Neural cell (in vitro differentiated cells): ENCODE data around the gene CBY1. TPM values are rescaled to one million over a fixed set of nuclear protein-coding genes. Genes with fewer than 3 reads are reported as not detected.
"Not testable (repeated sequence)": the region's sequence is repeated elsewhere in the genome, so short reads cannot be mapped to it uniquely, and the experiment has no call there.

ENCODE experiments used
- H2AFZ ChIP-seq: fragments of 200-600, 300-800 bp; sonication (generic), shearing (Covaris generic); 2 replicates; pipeline ENCODE4 v1.6.0; 2014; ENCODE audit warnings: low read depth, mild to moderate bottlenecking, antibody characterized with exemption, low read length, moderate library complexity
- H3F3A ChIP-seq: fragments of 200-600 bp; shearing (Covaris generic); 2 replicates; pipeline ENCODE4 v1.6.1; 2016; ENCODE audit warnings: mild to moderate bottlenecking, moderate library complexity, mixed read lengths, antibody characterized with exemption, low read length; ENCODE audit not compliant: insufficient read depth, poor library complexity, severe bottlenecking
- H3K27ac ChIP-seq: fragments of 200-600, 300-800 bp; sonication (generic), shearing (Covaris generic); 2 replicates; pipeline ENCODE4 v1.5.1; 2014; ENCODE audit warnings: mild to moderate bottlenecking, low read length, moderate library complexity
- H3K27me3 ChIP-seq: fragments of 300-800, 200-600 bp; sonication (generic), shearing (Covaris generic); 2 replicates; pipeline ENCODE4 v1.6.0; 2014; ENCODE audit warnings: mild to moderate bottlenecking, low read depth, low read length, moderate library complexity; ENCODE audit not compliant: insufficient read depth
- H3K36me3 ChIP-seq: fragments of 300-800, 200-600 bp; sonication (generic), shearing (Covaris generic); 2 replicates; pipeline ENCODE4 v1.5.1; 2014; ENCODE audit warnings: mild to moderate bottlenecking, antibody characterized with exemption, low read length, moderate library complexity; ENCODE audit not compliant: insufficient read depth
- H3K4me2 ChIP-seq: fragments of 300-800, 200-600 bp; sonication (generic), shearing (Covaris generic); 2 replicates; pipeline ENCODE4 v1.6.0; 2014; ENCODE audit warnings: mild to moderate bottlenecking, low read length
- H3K4me3 ChIP-seq: fragments of 300-800, 200-600 bp; sonication (generic), shearing (Covaris generic); 2 replicates; pipeline ENCODE4 v1.5.1; 2014; ENCODE audit warnings: mild to moderate bottlenecking, low read length, moderate library complexity
- H3K79me2 ChIP-seq: fragments of 200-600 bp; shearing (Covaris generic); replicated peaks from 2 replicates; pipeline ENCODE4 v1.6.0; 2014; ENCODE audit warnings: mild to moderate bottlenecking, low read length, moderate library complexity; ENCODE audit not compliant: insufficient read depth
- H3K9ac ChIP-seq: fragments of 300-800, 200-600 bp; sonication (generic), shearing (Covaris generic); 2 replicates; pipeline ENCODE4 v1.6.1; 2016; ENCODE audit warnings: mild to moderate bottlenecking, low read length, mixed read lengths
- H3K9me2 ChIP-seq: fragments of 200-600 bp; shearing (Covaris generic); 2 replicates; pipeline ENCODE4 v1.6.1; 2016; ENCODE audit warnings: mild to moderate bottlenecking, low read length, mixed read lengths; ENCODE audit not compliant: insufficient read depth
- H3K9me3 ChIP-seq: fragments of 200-600, 300-800 bp; sonication (generic), shearing (Covaris generic); 2 replicates; pipeline ENCODE4 v1.6.1; 2016; ENCODE audit warnings: mild to moderate bottlenecking, mixed run types, low read length, moderate library complexity, mixed read lengths
- H4K20me1 ChIP-seq: fragments of 200-600 bp; shearing (Covaris generic); 2 replicates; pipeline ENCODE4 v1.6.1; 2016; ENCODE audit warnings: mild to moderate bottlenecking, mixed run types; ENCODE audit not compliant: insufficient read depth
- CTCF ChIP-seq: fragments of 450-650 bp; IDR thresholded peaks from 2 replicates; pipeline ENCODE4 v1.5.1; 2014; ENCODE audit warnings: antibody characterized with exemption, mild to moderate bottlenecking, moderate library complexity; ENCODE audit not compliant: poor library complexity, severe bottlenecking
- EP300 ChIP-seq: fragments of 450-650 bp; conservative IDR thresholded peaks from 2 replicates; pipeline ENCODE4 v1.6.1; 2014; ENCODE audit warnings: antibody characterized with exemption, mild to moderate bottlenecking, moderate library complexity; ENCODE audit not compliant: poor library complexity, severe bottlenecking
- EZH2 ChIP-seq: fragments of 200-600, 300-800 bp; shearing (Covaris generic), sonication (generic); IDR thresholded peaks from 2 replicates; pipeline ENCODE4 v1.6.1; 2014; ENCODE audit warnings: antibody characterized with exemption, low read length, borderline replicate concordance, mild to moderate bottlenecking; ENCODE audit not compliant: insufficient read depth, poor library complexity, severe bottlenecking
- MXI1 ChIP-seq: fragments of 450-650 bp; conservative IDR thresholded peaks from 2 replicates; pipeline ENCODE4 v1.6.1; 2014; ENCODE audit warnings: antibody characterized with exemption, mild to moderate bottlenecking; ENCODE audit not compliant: poor library complexity, severe bottlenecking
- POLR2AphosphoS5 ChIP-seq: IDR thresholded peaks from 2 replicates; pipeline ENCODE4 v1.6.1; 2012
- RAD21 ChIP-seq: fragments of 450-650 bp; conservative IDR thresholded peaks from 2 replicates; pipeline ENCODE4 v1.6.1; 2014; ENCODE audit warnings: antibody characterized with exemption, mild to moderate bottlenecking, moderate library complexity
- REST ChIP-seq: IDR thresholded peaks from 2 replicates; pipeline ENCODE4 v1.6.1; 2012; ENCODE audit warnings: borderline replicate concordance
- SMC3 ChIP-seq: fragments of 450-650 bp; conservative IDR thresholded peaks from 2 replicates; pipeline ENCODE4 v1.6.1; 2014; ENCODE audit warnings: antibody characterized with exemption, mild to moderate bottlenecking, moderate library complexity; ENCODE audit not compliant: poor library complexity
- TAF1 ChIP-seq: IDR thresholded peaks from 2 replicates; pipeline ENCODE4 v1.6.1; 2012; ENCODE audit warnings: low read depth
- polyA plus RNA-seq: library from polyadenylated mRNA; depleted of rRNA; stranded (reverse); fragments of >200 nt; gene quantifications from 2 replicates; pipeline ENCODE4 v1.2.3, GENCODE V29; 2014

CBY1 gene
- polyA plus RNA-seq, 1 donor from 2014 or later: 51.4 TPM

- no peak overlapping the region for H3K9ac ChIP-seq
- H3K27me3 ChIP-seq: no peaks in the 10 kb centered on the region
- peaks cover 4% of the 10 kb centered on the region for H3K36me3 ChIP-seq
- TF ChIP-seq EZH2 (no peak), POLR2AphosphoS5 (no peak), EP300 (no peak), CTCF (no peak), SMC3 (no peak), REST (no peak), MXI1 (no peak), TAF1 (no peak), RAD21 (no peak)
- no peak overlapping the region for H3K4me2 ChIP-seq
- H2AFZ ChIP-seq: no peak overlapping the region
- H3K79me2 ChIP-seq: no peaks in the 10 kb centered on the region
- H3K27ac ChIP-seq: no peak overlapping the region
- H3K9me2 ChIP-seq: no peaks in the 10 kb centered on the region
- H3K4me3 ChIP-seq: no peak overlapping the region
- H3F3A ChIP-seq: no peaks in the 10 kb centered on the region
- H3K9me3 ChIP-seq: no peaks in the 10 kb centered on the region
- H4K20me1 ChIP-seq: no peaks in the 10 kb centered on the region
Observed at GRCh38 chr22:38613588-38613987, 42.9 kb upstream of the CBY1 start.

- H3K4me2 ChIP-seq: no peak overlapping the region
- H3K9me2 ChIP-seq: no peaks in the 10 kb centered on the region
- no peaks in the 10 kb centered on the region for H3F3A ChIP-seq
- H3K4me3 ChIP-seq: no peak overlapping the region
- no peaks in the 10 kb centered on the region for H3K27me3 ChIP-seq
- H3K9ac ChIP-seq: no peak overlapping the region
- H3K27ac ChIP-seq: no peak overlapping the region
- peaks cover 4% of the 10 kb centered on the region for H3K36me3 ChIP-seq
- no peaks in the 10 kb centered on the region for H3K9me3 ChIP-seq
- no peak overlapping the region for H2AFZ ChIP-seq
- no peaks in the 10 kb centered on the region for H3K79me2 ChIP-seq
- no peaks in the 10 kb centered on the region for H4K20me1 ChIP-seq
- TF ChIP-seq RAD21 (no peak), POLR2AphosphoS5 (no peak), SMC3 (no peak), TAF1 (no peak), CTCF (no peak), REST (no peak), MXI1 (no peak), EP300 (no peak), EZH2 (no peak)
Observed at GRCh38 chr22:38614332-38615063, 41.9 kb upstream of the CBY1 start.

GRCh38 chr22:38615064-38615405 is 41.4 kb upstream of the CBY1 start:
- H3K36me3 ChIP-seq, H3K79me2 ChIP-seq, H3K4me2 ChIP-seq, H3F3A ChIP-seq, H3K9ac ChIP-seq, H3K9me2 ChIP-seq, H3K4me3 ChIP-seq, H2AFZ ChIP-seq, H3K27me3 ChIP-seq, H3K9me3 ChIP-seq, H4K20me1 ChIP-seq, H3K27ac ChIP-seq: not testable (repeated sequence)
